Sigmoid colon (tissue), 4 donors: Measurements from ENCODE around the gene CMPK1.

Experiments used
- CTCF ChIP-seq, 4 experiments: fragments of 450-650 bp in 3 of 4; fragments of 200-600 bp in 1 of 4; IDR thresholded peaks; one replicate each; pipeline ENCODE4 v1.5.1; 2016 to 2019; ENCODE audit warnings: antibody characterized with exemption in 4 of 4, mild to moderate bottlenecking in 3 of 4, moderate library complexity in 2 of 4
- EP300 ChIP-seq, 4 donors: sonication (generic); formaldehyde crosslinking; IDR thresholded peaks; one replicate each; pipeline ENCODE4 v1.6.1; 2017; ENCODE audit warnings: antibody characterized with exemption in 4 of 4
- POLR2A ChIP-seq, 2 donors: fragments of 450-650 bp; IDR thresholded peaks; one replicate each; pipeline ENCODE4 v1.6.1; 2016; ENCODE audit warnings: antibody characterized with exemption in 2 of 2, mild to moderate bottlenecking in 2 of 2, moderate library complexity in 2 of 2
- POLR2AphosphoS5 ChIP-seq, 4 donors: sonication (generic); formaldehyde crosslinking; IDR thresholded peaks; one replicate each; pipeline ENCODE4 v1.6.1; 2017; ENCODE audit warnings: antibody characterized with exemption in 4 of 4

- TF ChIP-seq CTCF (IDR thresholded peaks at IDR 0.05), result no peak
- no peak for TF ChIP-seq POLR2A (IDR thresholded peaks at IDR 0.05)
- peak in 1 of 4 donors; percentile 25 for TF ChIP-seq POLR2AphosphoS5 (IDR thresholded peaks at IDR 0.05)
- TF ChIP-seq EP300 (IDR thresholded peaks at IDR 0.05), result no peak
Measured at GRCh38 chr1:47388030-47388890, 54.7 kb downstream of the CMPK1 start.
